WTC11 (cell line): ENCODE data around the gene FBXO42. TPM values are rescaled to one million over a fixed set of nuclear protein-coding genes. Genes with fewer than 3 reads are reported as not detected.

ENCODE experiments used
- ATAC-seq: fragments of 200-7000 bp; cut with Tn5 transposase; 2 replicates; pipeline ENCODE4 v1.10.0; 2021; ENCODE audit warnings: mild to moderate bottlenecking, moderate library complexity
- CTCF ChIA-PET: fragments of 300-600 bp; sonication (Branson Sonifier 250); formaldehyde crosslinking; loops from one replicate; lab custom pipeline; 2021; ENCODE audit warnings: antibody characterized with exemption; lab: Charles Lee
- POLR2A ChIA-PET: fragments of 350-600 bp; sonication (Branson Sonifier 250); formaldehyde crosslinking; loops from one replicate; lab custom pipeline; 2021; ENCODE audit warnings: antibody characterized with exemption; lab: Charles Lee
- DNase-seq: peaks from one replicate; pipeline ENCODE4 v3.0.0; 2021; ENCODE audit warnings: low spot score
- H3K27ac Mint-ChIP-seq: 2 replicates; pipeline ENCODE4 v1.8.0; 2021; ENCODE audit warnings: mixed read lengths
- H3K27me3 Mint-ChIP-seq: 2 replicates; pipeline ENCODE4 v1.8.0; 2021; ENCODE audit warnings: low read depth, mild to moderate bottlenecking, moderate library complexity, mixed read lengths
- H3K36me3 Mint-ChIP-seq: 2 replicates; pipeline ENCODE4 v1.8.0; 2021; ENCODE audit warnings: mixed read lengths
- H3K4me1 Mint-ChIP-seq: 2 replicates; pipeline ENCODE4 v1.8.0; 2022; ENCODE audit warnings: mixed read lengths
- H3K4me3 Mint-ChIP-seq: 2 replicates; pipeline ENCODE4 v1.8.0; 2021; ENCODE audit warnings: mild to moderate bottlenecking, moderate library complexity, mixed read lengths
- H3K9me3 Mint-ChIP-seq: 2 replicates; pipeline ENCODE4 v1.8.0; 2021; ENCODE audit warnings: mixed read lengths
- AFF4 ChIP-seq: sonication (generic); formaldehyde crosslinking; IDR thresholded peaks from 2 replicates; pipeline ENCODE4 v1.8.1; 2023; ENCODE audit warnings: mild to moderate bottlenecking, missing genetic modification reagents, borderline replicate concordance
- ATF1 ChIP-seq: sonication (generic); formaldehyde crosslinking; IDR thresholded peaks from 2 replicates; pipeline ENCODE4 v1.8.1; 2023; ENCODE audit warnings: mild to moderate bottlenecking, moderate library complexity, missing genetic modification reagents
- ATF3 ChIP-seq: sonication (generic); formaldehyde crosslinking; conservative IDR thresholded peaks from 2 replicates; pipeline ENCODE4 v1.8.1; 2022; ENCODE audit warnings: mild to moderate bottlenecking, missing genetic modification reagents
- CDX4 ChIP-seq: fragments of 250-450 bp; sonication (Bioruptor Pico); IDR thresholded peaks from 2 replicates; pipeline ENCODE4 v1.9.0; 2021; ENCODE audit warnings: moderate library complexity, mild to moderate bottlenecking, inconsistent platforms, borderline replicate concordance
- CREM ChIP-seq: sonication (generic); formaldehyde crosslinking; IDR thresholded peaks from 2 replicates; pipeline ENCODE4 v1.8.1; 2022; ENCODE audit warnings: mild to moderate bottlenecking, missing genetic modification reagents, moderate library complexity
- CTCF ChIP-seq: fragments of 200-600 bp; IDR thresholded peaks from 2 replicates; pipeline ENCODE4 v1.8.0; 2022; ENCODE audit warnings: antibody characterized with exemption
- EMX1 ChIP-seq: fragments of 250-450 bp; sonication (Bioruptor Pico); IDR thresholded peaks from 2 replicates; pipeline ENCODE4 v1.8.0; 2021; ENCODE audit warnings: mild to moderate bottlenecking
- FOXJ3 ChIP-seq: sonication (generic); formaldehyde crosslinking; IDR thresholded peaks from 2 replicates; pipeline ENCODE4 v1.9.0; 2021; ENCODE audit warnings: missing genetic modification reagents, mild to moderate bottlenecking, borderline replicate concordance
- FOXK1 ChIP-seq: sonication (generic); formaldehyde crosslinking; IDR thresholded peaks from 2 replicates; pipeline ENCODE4 v1.8.0; 2022; ENCODE audit warnings: mild to moderate bottlenecking, moderate library complexity, missing genetic modification reagents
- FOXP4 ChIP-seq: sonication (generic); formaldehyde crosslinking; IDR thresholded peaks from 2 replicates; pipeline ENCODE4 v1.8.0; 2022; ENCODE audit warnings: mild to moderate bottlenecking, missing genetic modification reagents
- HMGXB4 ChIP-seq: sonication (generic); formaldehyde crosslinking; IDR thresholded peaks from 2 replicates; pipeline ENCODE4 v1.8.1; 2023; ENCODE audit warnings: mild to moderate bottlenecking, moderate library complexity, missing genetic modification reagents
- PREB ChIP-seq: sonication (generic); formaldehyde crosslinking; IDR thresholded peaks from 2 replicates; pipeline ENCODE4 v1.8.1; 2022; ENCODE audit warnings: mild to moderate bottlenecking, missing genetic modification reagents, moderate library complexity, borderline replicate concordance
- SP1 ChIP-seq: sonication (generic); formaldehyde crosslinking; conservative IDR thresholded peaks from 2 replicates; pipeline ENCODE4 v1.8.1; 2022; ENCODE audit warnings: missing genetic modification reagents
- USF1 ChIP-seq: sonication (generic); formaldehyde crosslinking; IDR thresholded peaks from 2 replicates; pipeline ENCODE4 v1.8.0; 2022; ENCODE audit warnings: mild to moderate bottlenecking, missing genetic modification reagents
- USF2 ChIP-seq: sonication (generic); formaldehyde crosslinking; IDR thresholded peaks from 2 replicates; pipeline ENCODE4 v1.8.1; 2023; ENCODE audit warnings: mild to moderate bottlenecking, missing genetic modification reagents, moderate library complexity
- ZNF138 ChIP-seq: sonication (generic); formaldehyde crosslinking; conservative IDR thresholded peaks from 2 replicates; pipeline ENCODE4 v1.8.1; 2022; ENCODE audit warnings: mild to moderate bottlenecking, moderate library complexity, missing genetic modification reagents
- ZNF219 ChIP-seq: sonication (generic); formaldehyde crosslinking; IDR thresholded peaks from 2 replicates; pipeline ENCODE4 v1.8.0; 2023; ENCODE audit warnings: missing genetic modification reagents, mild to moderate bottlenecking, borderline replicate concordance
- ZNF263 ChIP-seq: sonication (generic); formaldehyde crosslinking; IDR thresholded peaks from 2 replicates; pipeline ENCODE4 v1.8.1; 2022; ENCODE audit warnings: low read depth, mild to moderate bottlenecking, moderate library complexity, missing genetic modification reagents
- ZSCAN18 ChIP-seq: fragments of 250-450 bp; sonication (Bioruptor Pico); IDR thresholded peaks from 2 replicates; pipeline ENCODE4 v2.1.2; 2022; ENCODE audit warnings: mild to moderate bottlenecking, moderate library complexity
- total RNA-seq: library from RNA; stranded (reverse); gene quantifications from 3 replicates; pipeline ENCODE4 v1.2.3, GENCODE V29; 2021

The FBXO42 gene
- total RNA-seq, 1 experiment from 2014 or later = 17.5 TPM

GRCh38 chr1:16235347-16235746 is 116.9 kb downstream of the FBXO42 start:
- no peak overlapping the region for H3K4me3 Mint-ChIP-seq
- POLR2A ChIA-PET = no interaction called here
- H3K27me3 Mint-ChIP-seq = no peaks in the 10 kb centered on the region; the same call in 1 of the 2 replicates
- CTCF ChIA-PET = interaction anchor here (1.0 to 2.3 kb wide), 4 partner anchors 10 to 153 kb away, joined by 3 to 9 read pairs (median 6); no protein-coding TSS in a partner anchor
- no peak for ATAC-seq
- H3K36me3 Mint-ChIP-seq = no peaks in the 10 kb centered on the region
- H3K4me1 Mint-ChIP-seq = peaks cover 13% of the 10 kb centered on the region
- H3K27ac Mint-ChIP-seq = no peak overlapping the region
- TF ChIP-seq ZNF138 = no peak
- TF ChIP-seq FOXJ3 (CRISPR knock-in tag) = no peak
- no peak for TF ChIP-seq SP1 (CRISPR knock-in tag)
- TF ChIP-seq USF1 (CRISPR knock-in tag) = no peak
- no peak for TF ChIP-seq AFF4 (CRISPR knock-in tag)
- no peak for TF ChIP-seq CREM
- no peak for TF ChIP-seq ZSCAN18
- TF ChIP-seq ZNF263 (CRISPR knock-in tag) = no peak
- TF ChIP-seq ATF3 (CRISPR knock-in tag) = no peak
- TF ChIP-seq CTCF = no peak
- no peak for TF ChIP-seq HMGXB4 (CRISPR knock-in tag)
- TF ChIP-seq EMX1 (CRISPR knock-in tag) = no peak
- no peak for TF ChIP-seq ATF1 (CRISPR knock-in tag)
- no peak for TF ChIP-seq ZNF219 (CRISPR knock-in tag)
- TF ChIP-seq USF2 = no peak
- TF ChIP-seq FOXP4 = no peak
- no peak for TF ChIP-seq PREB (CRISPR knock-in tag)
- TF ChIP-seq FOXK1 = no peak
- no peak for TF ChIP-seq CDX4 (CRISPR knock-in tag)
- TF ChIP-seq, all 79 proteins: peak for 0
- H3K9me3 Mint-ChIP-seq = no peaks in the 10 kb centered on the region
- no peak for DNase-seq
